Measurements from ENCODE around the gene RSKR. TPM values are rescaled to one million over a fixed set of nuclear protein-coding genes. Genes with fewer than 3 reads are reported as not detected.

The RSKR gene, protein sequence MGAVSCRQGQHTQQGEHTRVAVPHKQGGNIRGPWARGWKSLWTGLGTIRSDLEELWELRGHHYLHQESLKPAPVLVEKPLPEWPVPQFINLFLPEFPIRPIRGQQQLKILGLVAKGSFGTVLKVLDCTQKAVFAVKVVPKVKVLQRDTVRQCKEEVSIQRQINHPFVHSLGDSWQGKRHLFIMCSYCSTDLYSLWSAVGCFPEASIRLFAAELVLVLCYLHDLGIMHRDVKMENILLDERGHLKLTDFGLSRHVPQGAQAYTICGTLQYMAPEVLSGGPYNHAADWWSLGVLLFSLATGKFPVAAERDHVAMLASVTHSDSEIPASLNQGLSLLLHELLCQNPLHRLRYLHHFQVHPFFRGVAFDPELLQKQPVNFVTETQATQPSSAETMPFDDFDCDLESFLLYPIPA
- total RNA-seq (2012; rRNA removed) (2.2 and 2.8 TPM in 2 replicates), polyA plus RNA-seq (2012; rRNA removed) (5.9 and 6.8 TPM in 2 replicates), Bru-seq, nascent RNA (percentile 84 among the genes with signal in this experiment), BruChase-seq, experiment 1, labeled RNA remaining after a 6-hour chase (percentile 91 among the genes with signal in this experiment), BruChase-seq, experiment 2, labeled RNA remaining after a 2-hour chase (percentile 93 among the genes with signal in this experiment)
- polyA plus RNA-seq (2012; cell fraction: cytosol; rRNA removed) = 0.62 and 0.75 TPM in 2 replicates
- 23.4 and 50.7 TPM in 2 replicates for polyA plus RNA-seq (2012; cell fraction: nucleus; rRNA removed; ENCODE audit: low replicate concordance)
- long read RNA-seq = 0 reads

DNA sequence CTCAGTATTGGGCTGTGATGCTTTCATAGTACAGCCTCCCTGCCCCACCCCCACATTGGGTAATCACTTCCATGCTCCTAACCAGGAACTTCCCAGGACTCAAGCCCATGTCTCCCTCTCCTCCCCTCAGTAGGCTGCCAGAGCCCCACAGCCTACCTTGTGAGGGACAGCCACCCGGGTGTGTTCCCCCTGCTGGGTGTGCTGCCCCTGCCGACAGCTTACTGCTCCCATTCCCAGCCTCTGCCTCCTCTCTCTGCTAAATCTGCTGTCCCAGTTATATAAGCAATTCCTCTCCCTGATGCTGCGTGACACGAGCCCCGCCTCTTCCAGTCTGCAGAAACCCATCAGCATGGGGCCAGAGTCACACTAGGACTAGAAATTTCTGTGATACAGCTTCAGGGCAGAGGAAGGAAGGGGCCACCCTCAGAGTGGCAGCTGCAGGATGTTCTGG is at the start of gene RSKR:
TSS of gene RSKR (minus strand) at position 255 of the 451 bp plus-strand sequence. CDS start at position 231, 24 bp downstream.
- Histone ChIP-seq H3K4me3 (ENCODE audit: insufficient read depth, low read depth, low read length) (no peak within 1 kb of the TSS), H3K9me1 (ENCODE audit: insufficient read depth, low read length) (no peaks in the 10 kb centered on the region), H3K9me3 (ENCODE audit: control insufficient read depth, insufficient read depth, low read length) (no peaks in the 10 kb centered on the region), H3K27ac (ENCODE audit: insufficient read depth, low read length) (no peak within 1 kb of the TSS), H2BK120ac (ENCODE audit: low read depth, low read length) (no peak within 1 kb of the TSS), H3K14ac (replicated peaks; ENCODE audit: low read depth, low read length) (no peak within 1 kb of the TSS), H3K4ac (ENCODE audit: low read depth, low read length) (no peak within 1 kb of the TSS), H3K56ac (ENCODE audit: extremely low read depth, insufficient read depth, low read length) (no peak within 1 kb of the TSS), H4K91ac (ENCODE audit: insufficient read depth, low read depth, low read length) (no peak within 1 kb of the TSS), H2BK5ac (ENCODE audit: low read depth, low read length, poor library complexity, severe bottlenecking) (no peak within 1 kb of the TSS), H4K5ac (ENCODE audit: low read depth, low read length) (no peak within 1 kb of the TSS), H2AFZ (replicated peaks; ENCODE audit: low read length, poor library complexity) (no peak within 1 kb of the TSS), H3K27me3 (ENCODE audit: control insufficient read depth, insufficient read depth, low read length) (no peaks in the 10 kb centered on the region), H2AK9ac (replicated peaks; ENCODE audit: low read depth, low read length, poor library complexity) (peak within 1 kb of the TSS; percentile 33), H3K23ac (ENCODE audit: low read depth, low read length) (no peak within 1 kb of the TSS), H3K36me3 (ENCODE audit: control insufficient read depth, insufficient read depth, low read length) (peaks cover 46% of the 10 kb centered on the region), H2BK15ac (ENCODE audit: low read depth, low read length) (no peak within 1 kb of the TSS), H2BK20ac (ENCODE audit: low read depth, low read length) (no peak within 1 kb of the TSS), H3K4me2 (ENCODE audit: low read depth, low read length) (no peak within 1 kb of the TSS), H3K18ac (ENCODE audit: low read depth, low read length) (no peak within 1 kb of the TSS), H2AK5ac (ENCODE audit: low read depth, low read length) (no peak within 1 kb of the TSS), H4K8ac (ENCODE audit: low read depth in 2 of 2, low read length in 2 of 2) (no peak within 1 kb of the TSS), H3K9ac (ENCODE audit: low read depth, low read length) (no peak within 1 kb of the TSS), H3K4me1 (ENCODE audit: control insufficient read depth, insufficient read depth, low read length) (no peaks in the 10 kb centered on the region), H4K20me1 (ENCODE audit: insufficient read depth, low read length) (peaks cover 8% of the 10 kb centered on the region; the same call in 1 of the 2 replicates), H3K79me1 (ENCODE audit: low read depth in 1 of 2, low read length in 2 of 2) (no peaks in the 10 kb centered on the region)
- no CpG with 5 or more reads among the region's 5 CpGs for WGBS, 2 experiments (ENCODE audit: extremely low coverage in 2 of 2, insufficient read length in 1 of 2)
- no TSS peak for BruUV-seq (replicated peaks)
- intact Hi-C loops (cut with micrococcal nuclease) (loop anchor here (1.0 kb wide), 1 partner anchor 120 kb away; no protein-coding TSS in a partner anchor), in situ Hi-C loops (cut with MboI; ENCODE audit: low sequenced_read_pairs) (loop anchor here (10.0 kb wide), 1 partner anchor 119 kb away; no protein-coding TSS in a partner anchor), dilution Hi-C loops (cut with HindIII; ENCODE audit: low sequenced_read_pairs, unreplicated experiment) (no loop called here)
- ATAC-seq (ENCODE audit: low read depth) = peak; percentile 24; the same call in 1 of the 2 replicates
- no peak for DNase-seq
- TF ChIP-seq, protein P1, sequence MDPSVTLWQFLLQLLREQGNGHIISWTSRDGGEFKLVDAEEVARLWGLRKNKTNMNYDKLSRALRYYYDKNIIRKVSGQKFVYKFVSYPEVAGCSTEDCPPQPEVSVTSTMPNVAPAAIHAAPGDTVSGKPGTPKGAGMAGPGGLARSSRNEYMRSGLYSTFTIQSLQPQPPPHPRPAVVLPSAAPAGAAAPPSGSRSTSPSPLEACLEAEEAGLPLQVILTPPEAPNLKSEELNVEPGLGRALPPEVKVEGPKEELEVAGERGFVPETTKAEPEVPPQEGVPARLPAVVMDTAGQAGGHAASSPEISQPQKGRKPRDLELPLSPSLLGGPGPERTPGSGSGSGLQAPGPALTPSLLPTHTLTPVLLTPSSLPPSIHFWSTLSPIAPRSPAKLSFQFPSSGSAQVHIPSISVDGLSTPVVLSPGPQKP (IDR thresholded peaks at IDR 0.05; ENCODE audit: borderline replicate concordance, low read depth, low read length) = no peak
- TF ChIP-seq MAFK (IDR thresholded peaks at IDR 0.05; ENCODE audit: low read depth, low read length) (no peak), USF2 (IDR thresholded peaks at IDR 0.05; ENCODE audit: low read depth, low read length) (no peak), MXI1 (IDR thresholded peaks at IDR 0.05; ENCODE audit: borderline replicate concordance, low read depth, low read length) (no peak), POLR2A (IDR thresholded peaks at IDR 0.05; ENCODE audit: low read depth, low read length) (no peak), CEBPB (IDR thresholded peaks at IDR 0.05; ENCODE audit: low read depth, low read length) (no peak), FOS (IDR thresholded peaks at IDR 0.05; ENCODE audit: low read depth, low read length) (no peak), MAZ (IDR thresholded peaks at IDR 0.05; ENCODE audit: borderline replicate concordance, low read depth, low read length) (no peak), SMC3 (IDR thresholded peaks at IDR 0.05; ENCODE audit: low read depth, low read length) (no peak)
- ChIA-PET POLR2A (ENCODE audit: unreplicated experiment) (no interaction called here), CTCF (no interaction called here)
